ENCODE data around the gene CCNJL.

- TF ChIP-seq CTCF (IDR thresholded peaks at IDR 0.05) (no peak), EZH2 (IDR thresholded peaks at IDR 0.05; ENCODE audit: borderline replicate concordance, insufficient read depth, low read depth, low read length, poor library complexity, severe bottlenecking) (no peak)
Measured at GRCh38 chr5:160230686-160231527, 81.5 kb downstream of the CCNJL start.

Data from B cell (primary cell).